ENCODE measurements around the gene RARRES2.

DNA sequence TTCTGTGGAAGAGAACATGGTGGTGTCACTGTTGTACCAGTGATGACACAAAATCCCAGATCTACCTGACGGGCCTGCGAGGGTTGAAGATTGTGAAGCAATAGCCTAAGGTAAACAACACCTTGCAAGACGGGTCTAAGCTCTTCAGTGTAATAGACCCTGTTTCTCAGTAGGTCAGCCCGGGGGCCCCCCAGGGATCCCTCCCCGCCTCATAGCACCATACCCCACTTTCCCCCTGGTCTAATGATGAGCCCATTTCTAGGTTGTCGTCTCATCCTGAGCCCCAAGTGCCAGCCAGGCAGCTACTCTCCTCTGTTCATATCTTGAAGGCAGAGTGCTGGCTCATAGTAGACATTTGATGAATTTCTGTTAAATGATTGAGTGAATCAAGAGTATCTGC is 15.5 kb downstream of the RARRES2 start:
- TF ChIP-seq ZNF274 (IDR thresholded peaks at IDR 0.05; ENCODE audit: low read depth, low read length) (no peak), YY1 (IDR thresholded peaks at IDR 0.05; ENCODE audit: insufficient read depth, insufficient read length) (no peak)
